ENCODE results near the gene TMEM163. TPM values are rescaled to one million over a fixed set of nuclear protein-coding genes. Genes with fewer than 3 reads are reported as not detected.
"Not testable (repeated sequence)": the region's sequence is repeated elsewhere in the genome, so short reads cannot be mapped to it uniquely, and the experiment has no call there.

The TMEM163 gene
- 1 to 10 TPM; 1.1 to 1.4 (median 1.3) TPM for polyA plus RNA-seq (ENCODE audit: insufficient read length in 3 of 3)

GRCh38 chr2:134718817-134719814 is at the start of gene TMEM163:
TMEM163 (minus strand) TSS chr2:134719000.
- DNase-seq (ENCODE audit: low read depth in 3 of 3, low spot score in 2 of 3) = no peak

GRCh38 chr2:134766583-134766982 is 47.8 kb upstream of the TMEM163 start:
- no peak for DNase-seq (ENCODE audit: low read depth in 3 of 3, low spot score in 2 of 3)

DNA sequence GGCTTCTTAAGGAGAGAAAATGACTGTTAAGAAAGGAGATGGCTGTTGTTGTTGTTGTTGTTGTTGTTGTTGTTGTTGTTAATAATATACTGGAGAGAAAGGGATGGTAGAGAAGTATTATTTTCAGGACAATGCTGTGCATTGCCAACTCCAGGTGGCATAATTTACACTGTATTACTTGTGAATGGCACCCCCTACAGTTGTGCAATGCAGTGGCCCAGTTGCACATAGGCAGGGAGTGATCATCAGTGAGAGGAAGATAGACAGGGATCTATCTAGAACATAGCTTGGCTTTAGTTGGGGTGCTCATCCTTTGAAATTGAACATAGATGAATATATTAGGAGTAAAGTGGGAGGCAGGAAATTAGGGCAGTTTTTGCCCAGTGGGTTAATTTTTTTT is 47.2 kb upstream of the TMEM163 start:
- no peak for DNase-seq (ENCODE audit: low read depth in 3 of 3, low spot score in 2 of 3)

DNA sequence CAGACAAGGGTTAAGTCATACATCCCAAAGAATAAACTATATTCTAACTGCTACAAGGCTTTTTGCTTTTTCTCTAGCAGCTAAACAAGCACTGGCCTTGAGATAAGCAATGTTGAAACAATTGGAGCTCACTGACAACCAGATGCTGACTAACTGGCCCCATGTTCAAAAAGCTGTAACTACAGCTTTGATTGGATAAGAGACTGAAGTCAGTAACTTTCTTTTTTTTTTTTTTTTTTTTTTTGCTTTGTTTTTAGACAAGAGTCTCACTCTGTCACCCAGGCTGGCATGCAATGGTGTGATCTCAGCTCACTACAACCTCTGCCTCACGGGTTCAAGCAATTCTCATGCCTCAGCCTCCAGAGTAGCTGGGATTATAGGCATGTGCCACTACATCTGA is 45.4 kb upstream of the TMEM163 start:
- no peak for DNase-seq (ENCODE audit: low read depth in 3 of 3, low spot score in 2 of 3)

DNA sequence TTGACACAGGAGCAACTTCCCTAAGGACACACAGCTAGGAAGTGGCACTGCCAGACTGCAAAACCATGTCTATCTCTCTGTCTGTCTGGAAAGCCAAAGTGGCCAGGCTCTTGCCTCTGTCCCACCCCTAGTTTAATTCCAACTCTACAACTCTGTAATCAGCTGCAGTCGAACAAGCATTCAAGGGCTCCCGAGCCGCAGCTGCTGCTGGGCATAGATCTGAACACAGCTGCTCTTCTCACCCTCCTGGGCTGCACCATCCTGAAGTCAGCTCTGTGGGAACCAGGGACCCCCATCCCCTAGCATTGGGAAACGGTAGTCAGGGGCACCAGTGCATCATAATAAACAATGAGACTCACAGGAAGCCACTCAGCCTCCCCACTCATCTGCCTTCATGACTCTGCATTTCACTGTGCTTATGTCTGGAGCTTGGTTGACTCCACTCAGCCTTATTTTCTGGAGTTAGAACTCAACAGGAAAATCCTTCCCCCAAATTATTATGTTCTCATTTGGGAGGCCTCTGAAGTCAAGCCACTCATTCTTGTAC is 44.4 kb upstream of the TMEM163 start:
- DNase-seq (ENCODE audit: low read depth in 3 of 3, low spot score in 2 of 3) = no peak

DNA sequence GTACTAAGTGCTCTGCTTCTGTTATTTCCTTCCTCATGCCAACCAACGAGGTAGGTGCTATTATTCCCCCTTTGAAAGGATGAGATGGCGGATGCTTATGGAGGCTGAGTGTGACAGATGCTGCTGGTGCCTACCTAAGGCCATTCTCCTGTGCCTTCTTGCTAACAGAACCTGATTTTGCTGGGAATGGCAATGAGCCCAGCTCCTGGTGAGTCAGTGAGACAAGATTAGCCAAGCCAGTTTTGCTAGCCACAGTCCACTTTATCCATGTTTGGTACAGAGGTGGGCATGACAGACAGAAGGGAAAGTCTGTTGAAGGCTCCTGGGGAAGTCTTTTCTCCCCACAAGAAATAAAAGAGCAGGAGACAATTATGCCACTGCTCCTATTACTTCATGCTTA is 43.7 kb upstream of the TMEM163 start:
- DNase-seq (ENCODE audit: low read depth in 3 of 3, low spot score in 2 of 3) = no peak

- DNase-seq (ENCODE audit: low read depth in 3 of 3, low spot score in 2 of 3) = no peak
Observed at GRCh38 chr2:134760385-134760784, 41.6 kb upstream of the TMEM163 start.

- no peak for DNase-seq (ENCODE audit: low read depth in 3 of 3, low spot score in 2 of 3)
Observed at GRCh38 chr2:134758633-134759032, 39.8 kb upstream of the TMEM163 start.

GRCh38 chr2:134751981-134752380 is 33.2 kb upstream of the TMEM163 start:
- not testable (repeated sequence) for DNase-seq (ENCODE audit: low read depth in 3 of 3, low spot score in 2 of 3)

- DNase-seq (ENCODE audit: low read depth in 3 of 3, low spot score in 2 of 3) = no peak
Observed at GRCh38 chr2:134745546-134745945, 26.7 kb upstream of the TMEM163 start.

DNA sequence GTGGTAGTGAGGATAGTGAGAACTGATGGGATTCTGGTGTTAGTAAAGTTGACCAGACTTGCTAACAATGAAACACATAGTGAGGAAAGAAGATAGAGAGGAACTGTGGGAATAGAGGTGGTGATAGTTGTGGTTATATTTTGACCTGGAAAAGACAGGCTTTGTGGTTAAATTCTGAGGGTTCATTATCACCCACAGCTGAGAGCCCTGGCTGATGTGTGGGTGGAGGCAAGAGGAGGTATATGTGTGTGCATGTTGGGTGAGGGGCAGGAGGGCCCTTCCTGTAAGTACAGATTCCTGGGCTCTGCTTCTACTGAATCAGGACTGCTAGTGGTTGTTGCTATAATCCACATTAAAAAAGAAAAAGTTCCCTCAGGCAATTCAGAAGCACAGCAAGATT is 26.2 kb upstream of the TMEM163 start:
- no peak for DNase-seq (ENCODE audit: low read depth in 3 of 3, low spot score in 2 of 3)

DNA sequence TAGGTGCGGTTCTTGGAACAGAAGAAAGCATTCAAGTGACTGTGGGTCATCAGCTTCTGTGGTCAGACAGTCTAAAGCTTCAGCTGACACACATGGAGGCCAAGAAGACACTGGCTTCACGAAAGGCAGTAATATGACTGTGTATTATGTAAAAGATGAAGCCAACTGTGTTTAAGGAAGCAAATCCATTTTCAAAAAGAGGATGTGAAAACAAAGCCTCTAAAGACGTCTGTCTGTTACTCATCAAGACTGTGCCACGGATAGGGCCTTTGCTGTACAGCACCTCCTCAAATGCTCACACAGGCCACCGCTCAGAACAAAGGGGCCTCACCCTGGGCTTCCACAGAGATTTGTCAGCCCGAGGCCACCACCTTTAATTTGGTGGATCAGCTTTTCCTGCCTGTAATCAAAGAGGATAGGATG is 21.1 kb upstream of the TMEM163 start:
- no peak for DNase-seq (ENCODE audit: low read depth in 3 of 3, low spot score in 2 of 3)

DNA sequence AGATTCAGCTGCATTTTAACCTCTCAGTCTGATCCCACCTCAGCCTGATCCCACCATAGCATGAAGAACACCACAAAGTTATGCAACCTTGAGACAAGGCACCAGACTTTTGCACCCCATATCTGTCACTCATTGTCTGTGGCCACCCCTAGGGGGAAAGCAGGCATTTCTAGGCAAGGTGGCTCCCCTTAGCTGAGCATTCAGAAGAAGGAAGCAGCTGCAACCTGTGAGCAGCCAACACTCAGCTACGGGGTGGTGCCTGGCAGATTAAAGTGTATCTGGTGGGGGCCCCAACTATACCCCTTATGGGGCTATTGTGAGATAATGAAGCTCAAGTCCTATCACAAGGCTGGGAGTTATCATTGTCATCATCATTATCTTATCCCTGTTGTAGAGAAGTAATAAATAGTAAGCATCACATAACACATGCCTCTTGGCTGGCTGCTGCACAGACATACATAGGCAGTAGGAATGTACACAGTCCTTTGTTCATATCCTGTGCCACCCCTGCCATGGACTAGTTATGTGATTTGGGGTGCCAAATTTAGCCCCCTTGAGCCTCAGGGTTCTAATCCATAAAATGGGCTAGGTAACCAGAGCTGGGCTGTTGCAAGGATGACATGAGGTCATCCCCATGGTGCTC is 20.6 kb upstream of the TMEM163 start:
- DNase-seq (ENCODE audit: low read depth in 3 of 3, low spot score in 2 of 3) = no peak

GRCh38 chr2:134738141-134738870 is 19.5 kb upstream of the TMEM163 start:
- no peak for DNase-seq (ENCODE audit: low read depth in 3 of 3, low spot score in 2 of 3)

DNA sequence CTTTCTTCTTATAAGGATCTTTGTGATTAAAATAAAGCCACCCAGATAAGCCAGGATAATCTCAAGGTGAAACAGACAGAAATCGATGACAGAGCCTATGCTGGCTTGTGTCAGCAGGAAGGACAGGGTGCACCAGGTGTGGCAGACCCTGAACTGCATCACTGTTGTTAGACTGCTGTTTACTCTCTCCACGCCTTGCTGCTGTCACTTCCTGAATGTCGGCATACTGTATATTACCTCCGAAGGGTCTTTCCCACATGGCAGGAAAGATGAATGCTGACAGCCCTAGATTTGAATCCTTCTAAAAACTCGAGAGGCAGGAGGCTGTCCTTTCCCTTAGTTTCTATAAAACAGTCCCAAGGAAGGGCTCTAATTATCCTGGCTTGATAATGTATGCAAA is 18.9 kb upstream of the TMEM163 start:
- no peak for DNase-seq (ENCODE audit: low read depth in 3 of 3, low spot score in 2 of 3)

GRCh38 chr2:134736167-134736880 is 17.5 kb upstream of the TMEM163 start:
- DNase-seq (ENCODE audit: low read depth in 3 of 3, low spot score in 2 of 3) = no peak

DNA sequence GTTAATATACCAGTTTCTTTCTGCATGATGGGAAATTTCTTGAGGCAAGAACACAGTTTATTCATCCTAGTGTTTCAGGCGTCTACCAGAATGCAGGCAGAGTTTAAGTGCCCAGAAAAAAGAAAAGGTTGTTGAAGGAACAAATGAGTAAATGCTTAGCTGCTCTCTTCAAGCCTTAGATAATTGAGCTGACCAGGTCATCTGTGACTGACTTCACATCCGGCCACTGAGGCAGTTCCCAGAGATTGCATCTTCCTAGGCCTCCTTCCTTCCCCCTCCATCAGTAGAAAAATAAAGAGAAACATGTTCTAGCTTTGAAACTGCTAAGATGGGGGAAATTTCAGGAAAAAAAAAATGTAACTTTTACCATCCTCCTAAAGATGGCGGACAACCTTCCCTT is 9.4 kb upstream of the TMEM163 start:
- no peak for DNase-seq (ENCODE audit: low read depth in 3 of 3, low spot score in 2 of 3)

DNA sequence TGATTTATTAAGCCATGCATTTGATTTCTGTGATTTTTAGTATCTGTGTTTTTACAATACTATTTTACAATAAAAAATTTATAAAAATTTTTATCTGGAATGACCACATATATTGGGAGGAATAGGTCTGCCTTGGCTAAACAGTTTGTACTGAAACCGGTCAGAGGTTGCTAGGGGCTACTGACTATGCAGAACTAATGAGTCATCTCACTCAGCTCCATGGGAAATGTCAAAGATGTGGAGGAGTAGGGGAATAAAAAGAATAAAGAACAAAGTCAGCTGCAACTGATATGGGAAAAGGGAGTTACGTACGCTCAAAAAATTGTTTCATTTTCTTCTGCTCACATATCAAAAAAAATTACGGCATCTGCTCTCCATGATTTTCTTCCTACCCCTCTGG is 8.6 kb upstream of the TMEM163 start:
- no peak for DNase-seq (ENCODE audit: low read depth in 3 of 3, low spot score in 2 of 3)

- no peak for DNase-seq (ENCODE audit: low read depth in 3 of 3, low spot score in 2 of 3)
Observed at GRCh38 chr2:134726645-134727044, 7.8 kb upstream of the TMEM163 start.

DNA sequence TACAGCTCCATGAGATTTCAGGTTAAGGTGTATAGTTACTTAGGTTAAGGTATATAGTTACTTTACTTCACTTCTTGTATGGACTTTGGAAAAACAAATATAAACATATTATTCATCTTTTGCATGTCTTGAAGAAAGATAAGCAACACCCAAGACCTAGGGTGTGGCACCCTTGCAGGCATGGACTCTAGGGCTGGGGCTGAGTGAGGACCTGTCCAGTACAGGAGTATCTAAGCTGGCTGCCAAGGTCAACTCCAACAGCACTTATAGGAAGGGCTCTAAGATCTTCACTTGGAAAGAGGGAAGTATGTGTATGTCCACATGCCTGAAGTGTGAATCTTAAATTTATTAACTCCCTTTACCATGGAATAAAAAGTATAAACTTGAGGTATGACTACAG is 7.1 kb upstream of the TMEM163 start:
- DNase-seq (ENCODE audit: low read depth in 3 of 3, low spot score in 2 of 3) = no peak
